MCF 10A (cell line): Measurements from ENCODE around the gene CDC14B. TPM values are rescaled to one million over a fixed set of nuclear protein-coding genes. Genes with fewer than 3 reads are reported as not detected.
"Not testable (repeated sequence)": the region's sequence is repeated elsewhere in the genome, so short reads cannot be mapped to it uniquely, and the experiment has no call there.

Experiments used
- BruUV-seq: library from RNA; stranded (reverse); fragments of 400-500 nt; replicated peaks from 2 replicates; lab custom pipeline; 2021; lab: Mats Ljungman, UMichigan
- CTCF ChIA-PET: fragments of 300-600 bp; sonication (Branson Sonifier 250); formaldehyde crosslinking; extraction: SDS; loops from one replicate; lab custom pipeline; 2021; ENCODE audit warnings: antibody characterized with exemption, inconsistent platforms; lab: Yijun Ruan, JAX
- POLR2A ChIA-PET: fragments of 300-600, 350-650 bp; sonication (Branson Sonifier 250); formaldehyde crosslinking; extraction: SDS; loops from one replicate; lab custom pipeline; 2020; ENCODE audit warnings: antibody characterized with exemption, inconsistent platforms; lab: Yijun Ruan, JAX
- DNase-seq: peaks from one replicate; pipeline ENCODE4 v3.0.0-alpha.2; 2018; ENCODE audit not compliant: unreplicated experiment
- H3K27ac Mint-ChIP-seq: one replicate; pipeline ENCODE4 v1.8.0; 2022; ENCODE audit warnings: mild to moderate bottlenecking, low read depth, mixed read lengths; ENCODE audit not compliant: unreplicated experiment
- H3K27me3 Mint-ChIP-seq: one replicate; pipeline ENCODE4 v1.8.0; 2022; ENCODE audit warnings: mixed read lengths; ENCODE audit not compliant: insufficient read depth, unreplicated experiment
- H3K36me3 Mint-ChIP-seq: one replicate; pipeline ENCODE4 v1.8.0; 2022; ENCODE audit warnings: mild to moderate bottlenecking, moderate library complexity, mixed read lengths; ENCODE audit not compliant: insufficient read depth, unreplicated experiment
- H3K4me1 Mint-ChIP-seq: one replicate; pipeline ENCODE4 v1.8.0; 2022; ENCODE audit warnings: mixed read lengths; ENCODE audit not compliant: insufficient read depth, unreplicated experiment
- H3K4me3 Mint-ChIP-seq: one replicate; pipeline ENCODE4 v1.8.0; 2022; ENCODE audit warnings: mild to moderate bottlenecking, moderate library complexity, mixed read lengths; ENCODE audit not compliant: unreplicated experiment
- H3K9me3 Mint-ChIP-seq: one replicate; pipeline ENCODE4 v1.8.0; 2022; ENCODE audit warnings: mixed read lengths; ENCODE audit not compliant: unreplicated experiment
- intact Hi-C: fragments of 100-400 bp; cut with micrococcal nuclease; formaldehyde crosslinking; loops from 2 replicates; pipeline ENCODE4 v1.14.1; 2022
- total RNA-seq: library from RNA; stranded (reverse); gene quantifications from 2 replicates; pipeline ENCODE4 v1.2.3, GENCODE V29; 2022
- TF ChIP-seq, protein P1 (sequence below): fragments of 200-600 bp; IDR thresholded peaks from one replicate; pipeline ENCODE4 v1.8.0; 2022; ENCODE audit warnings: antibody characterized with exemption, mild to moderate bottlenecking; ENCODE audit not compliant: unreplicated experiment

CDC14B gene
- total RNA-seq, 1 experiment from 2014 or later: 7.0 TPM

DNA sequence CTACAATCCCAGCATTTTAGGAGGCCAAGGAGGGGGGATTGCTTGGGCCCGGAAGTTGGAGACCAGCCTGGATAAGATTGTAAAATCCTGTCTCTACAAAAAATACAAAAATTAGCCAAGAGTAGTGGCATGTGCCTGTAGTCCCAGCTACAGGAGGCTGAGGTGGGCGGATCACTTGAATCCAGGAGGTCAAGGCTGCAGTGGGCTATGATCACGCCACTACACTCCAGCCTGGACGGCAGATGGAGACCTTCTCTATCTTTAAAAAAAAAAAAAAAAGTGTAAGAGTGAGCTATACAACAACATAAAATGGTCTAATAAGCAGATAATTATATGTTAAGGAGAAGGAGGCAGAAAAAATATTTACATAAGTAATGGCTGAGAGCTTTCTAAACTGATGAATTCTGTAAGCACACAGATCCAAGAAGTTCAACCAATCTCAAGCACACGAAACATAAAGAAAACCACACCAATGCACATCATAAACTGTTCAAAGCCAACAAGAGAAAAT lies 23.0 kb downstream of the CDC14B start:
- BruUV-seq: no TSS peak
- Mint-ChIP-seq H3K9me3 (no peaks in the 10 kb centered on the region), H3K27ac (no peak overlapping the region), H3K27me3 (no peaks in the 10 kb centered on the region), H3K4me1 (no peaks in the 10 kb centered on the region), H3K4me3 (no peak overlapping the region), H3K36me3 (no peaks in the 10 kb centered on the region)
- POLR2A ChIA-PET: interaction anchor here (1.0 kb wide), 1 partner anchor 14 kb away, joined by 3 read pairs; no protein-coding TSS in a partner anchor
- TF ChIP-seq, protein P1, sequence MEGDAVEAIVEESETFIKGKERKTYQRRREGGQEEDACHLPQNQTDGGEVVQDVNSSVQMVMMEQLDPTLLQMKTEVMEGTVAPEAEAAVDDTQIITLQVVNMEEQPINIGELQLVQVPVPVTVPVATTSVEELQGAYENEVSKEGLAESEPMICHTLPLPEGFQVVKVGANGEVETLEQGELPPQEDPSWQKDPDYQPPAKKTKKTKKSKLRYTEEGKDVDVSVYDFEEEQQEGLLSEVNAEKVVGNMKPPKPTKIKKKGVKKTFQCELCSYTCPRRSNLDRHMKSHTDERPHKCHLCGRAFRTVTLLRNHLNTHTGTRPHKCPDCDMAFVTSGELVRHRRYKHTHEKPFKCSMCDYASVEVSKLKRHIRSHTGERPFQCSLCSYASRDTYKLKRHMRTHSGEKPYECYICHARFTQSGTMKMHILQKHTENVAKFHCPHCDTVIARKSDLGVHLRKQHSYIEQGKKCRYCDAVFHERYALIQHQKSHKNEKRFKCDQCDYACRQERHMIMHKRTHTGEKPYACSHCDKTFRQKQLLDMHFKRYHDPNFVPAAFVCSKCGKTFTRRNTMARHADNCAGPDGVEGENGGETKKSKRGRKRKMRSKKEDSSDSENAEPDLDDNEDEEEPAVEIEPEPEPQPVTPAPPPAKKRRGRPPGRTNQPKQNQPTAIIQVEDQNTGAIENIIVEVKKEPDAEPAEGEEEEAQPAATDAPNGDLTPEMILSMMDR: no peak
- CTCF ChIA-PET: interaction anchor here (0.6 to 0.7 kb wide), 2 partner anchors 87 to 144 kb away, joined by 3 read pairs; no protein-coding TSS in a partner anchor
- intact Hi-C loops: no loop called here
- DNase-seq: no peak

DNA sequence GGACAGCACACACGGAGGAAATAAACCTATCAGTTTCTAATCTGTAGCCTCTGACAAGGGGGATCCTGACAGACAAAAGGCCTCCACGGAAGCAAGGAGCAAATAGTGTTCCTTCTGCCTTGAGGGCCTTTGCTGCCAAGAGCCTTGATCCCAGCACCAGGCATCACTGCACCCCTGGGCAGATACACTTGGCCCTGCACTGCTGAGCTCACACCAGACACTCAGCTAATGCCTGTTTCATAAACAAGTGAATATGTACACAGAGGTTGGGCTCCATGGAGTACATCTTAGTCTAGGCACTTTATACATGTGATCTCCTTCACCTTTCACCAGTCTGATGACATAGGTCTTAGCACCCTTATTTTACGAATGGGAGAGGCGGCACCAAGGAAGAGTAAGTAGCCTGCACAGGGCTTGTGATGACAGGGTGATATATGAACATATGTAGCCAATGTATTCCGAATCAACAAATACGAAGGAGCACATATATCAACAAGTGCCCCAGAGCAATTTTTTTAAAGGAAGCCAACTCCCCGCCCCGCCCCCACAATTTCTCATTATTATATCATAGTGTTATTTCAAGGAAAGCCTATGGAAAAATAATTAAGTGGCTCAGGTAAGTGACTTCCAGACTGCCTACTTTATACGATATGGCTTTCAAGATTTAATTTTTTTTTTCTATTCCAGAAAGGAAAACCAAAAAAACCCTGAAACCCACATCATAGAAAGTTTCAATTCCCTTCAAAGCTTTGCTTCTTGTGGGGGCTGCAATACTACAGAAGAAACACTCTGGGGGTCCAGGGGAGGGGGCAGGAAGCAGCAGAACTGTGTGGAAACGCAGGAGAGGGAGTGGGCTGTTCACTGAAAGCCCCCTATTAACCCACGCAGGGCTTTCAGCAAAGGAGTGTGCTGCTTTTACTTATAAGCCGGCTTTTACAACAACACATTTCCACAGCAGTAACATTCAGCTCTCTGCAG lies 32.0 kb downstream of the CDC14B start:
- BruUV-seq: no TSS peak
- Mint-ChIP-seq H3K27ac (no peak overlapping the region), H3K4me3 (no peak overlapping the region), H3K4me1 (no peaks in the 10 kb centered on the region), H3K9me3 (no peaks in the 10 kb centered on the region), H3K27me3 (no peaks in the 10 kb centered on the region), H3K36me3 (no peaks in the 10 kb centered on the region)
- intact Hi-C loops: no loop called here
- TF ChIP-seq, protein P1: no peak
- ChIA-PET POLR2A (interaction anchor here (0.7 to 0.9 kb wide), 3 partner anchors 20 to 1386 kb away, joined by 3 read pairs; no protein-coding TSS in a partner anchor), CTCF (no interaction called here)
- no peak for DNase-seq

DNA sequence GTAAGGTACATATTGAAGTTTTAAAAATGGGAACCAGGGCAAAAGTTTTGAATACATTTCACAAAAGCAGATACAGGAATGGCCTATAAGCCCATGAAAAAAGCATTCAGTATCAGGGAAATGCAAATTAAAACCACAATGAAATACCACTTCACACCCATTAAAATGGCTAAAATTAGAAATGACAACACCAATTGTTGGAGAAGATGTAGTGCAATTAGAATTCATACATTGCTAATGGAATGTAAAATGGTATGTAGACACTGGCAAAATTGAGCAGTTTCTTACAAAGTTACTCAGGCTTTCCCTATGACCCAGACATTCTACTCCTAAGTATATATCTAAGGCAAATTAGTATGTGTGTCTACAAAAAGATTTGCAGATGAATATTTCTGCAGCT lies 34.2 kb downstream of the CDC14B start:
- H3K27me3 Mint-ChIP-seq: no peaks in the 10 kb centered on the region
- POLR2A ChIA-PET: no interaction called here
- intact Hi-C loops: no loop called here
- CTCF ChIA-PET: no interaction called here
- TF ChIP-seq, protein P1: no peak
- no peaks in the 10 kb centered on the region for H3K9me3 Mint-ChIP-seq
- BruUV-seq: no TSS peak
- no peak overlapping the region for H3K27ac Mint-ChIP-seq
- no peaks in the 10 kb centered on the region for H3K36me3 Mint-ChIP-seq
- H3K4me3 Mint-ChIP-seq: no peak overlapping the region
- DNase-seq: no peak
- peaks cover 11% of the 10 kb centered on the region for H3K4me1 Mint-ChIP-seq

DNA sequence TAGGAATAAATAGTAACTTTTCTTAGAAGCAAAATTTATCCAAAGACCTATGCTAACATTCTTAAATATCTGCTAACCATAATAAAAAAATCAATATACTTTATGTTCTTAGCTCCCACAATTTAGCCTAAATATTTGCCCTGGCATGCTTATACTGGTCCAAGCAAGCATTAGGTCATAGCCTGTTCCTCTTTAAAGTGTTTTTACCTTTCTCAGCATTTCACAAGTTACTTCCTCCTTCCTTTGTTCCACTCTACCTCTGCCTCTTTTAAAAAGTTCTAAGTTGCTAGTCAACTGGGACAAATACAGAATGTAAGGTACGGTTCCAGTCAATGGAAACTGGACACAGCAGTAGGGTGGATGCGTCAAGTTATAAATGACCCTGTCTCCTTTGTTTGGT lies 37.4 kb downstream of the CDC14B start:
- H3K9me3 Mint-ChIP-seq, H3K4me3 Mint-ChIP-seq, intact Hi-C loops, BruUV-seq, H3K36me3 Mint-ChIP-seq, H3K27me3 Mint-ChIP-seq, DNase-seq: not testable (repeated sequence)
- Mint-ChIP-seq H3K4me1 (peaks cover 11% of the 10 kb centered on the region), H3K27ac (peak overlapping the region; percentile 64)
- ChIA-PET CTCF (interaction anchor here (0.5 kb wide), 1 partner anchor 35 kb away, joined by 3 read pairs; no protein-coding TSS in a partner anchor), POLR2A (interaction anchor here (0.8 to 1.2 kb wide), 2 partner anchors 10 to 14 kb away, joined by 3 read pairs; no protein-coding TSS in a partner anchor)
